Fibroblast of peridontal ligament (primary cell): Measurements from ENCODE around the gene SIX3.

Experiments
- DNase-seq: peaks from one replicate; pipeline ENCODE4 v3.0.0-alpha.2; 2010; ENCODE audit errors: extremely low read depth

SIX3 gene

GRCh38 chr2:44941551-44942234 is at the start of gene SIX3:
SIX3 (plus strand) TSS chr2:44941702; CDS start chr2:44942105, 403 bp downstream.
- DNase-seq: peak; percentile 34

GRCh38 chr2:44894058-44894457 is 47.4 kb upstream of the SIX3 start:
- no peak for DNase-seq

GRCh38 chr2:44895061-44895460 is 46.4 kb upstream of the SIX3 start:
- DNase-seq: peak; percentile 34

GRCh38 chr2:44897406-44897805 is 44.1 kb upstream of the SIX3 start:
- peak; percentile 5 for DNase-seq

GRCh38 chr2:44902217-44903137 is 39.0 kb upstream of the SIX3 start:
- DNase-seq: peak; percentile 6

GRCh38 chr2:44904578-44904977 is 36.9 kb upstream of the SIX3 start:
- no peak for DNase-seq

- DNase-seq: no peak
Measured at GRCh38 chr2:44906972-44907371, 34.5 kb upstream of the SIX3 start.

- DNase-seq: no peak
Measured at GRCh38 chr2:44909831-44910230, 31.7 kb upstream of the SIX3 start.

- peak; percentile 95 for DNase-seq
Measured at GRCh38 chr2:44912660-44913059, 28.8 kb upstream of the SIX3 start.

- no peak for DNase-seq
Measured at GRCh38 chr2:44916291-44916690, 25.2 kb upstream of the SIX3 start.

- DNase-seq: no peak
Measured at GRCh38 chr2:44918095-44918775, 23.3 kb upstream of the SIX3 start.

GRCh38 chr2:44920751-44921150 is 20.8 kb upstream of the SIX3 start:
- no peak for DNase-seq

- DNase-seq: no peak
Measured at GRCh38 chr2:44922776-44923175, 18.7 kb upstream of the SIX3 start.

GRCh38 chr2:44925561-44926136 is 15.9 kb upstream of the SIX3 start:
- no peak for DNase-seq

- DNase-seq: no peak
Measured at GRCh38 chr2:44926957-44927356, 14.5 kb upstream of the SIX3 start.

- no peak for DNase-seq
Measured at GRCh38 chr2:44927985-44928482, 13.5 kb upstream of the SIX3 start.

- no peak for DNase-seq
Measured at GRCh38 chr2:44928483-44929158, 12.9 kb upstream of the SIX3 start.

- no peak for DNase-seq
Measured at GRCh38 chr2:44929159-44929734, 12.3 kb upstream of the SIX3 start.

- DNase-seq: no peak
Measured at GRCh38 chr2:44929735-44930273, 11.7 kb upstream of the SIX3 start.
